Mesodermal cell (in vitro differentiated cells): ENCODE results near the gene RUFY1.
"Not testable (repeated sequence)": the region's sequence is repeated elsewhere in the genome, so short reads cannot be mapped to it uniquely, and the experiment has no call there.

Experiments
- H3K27ac ChIP-seq: 2 replicates; pipeline ENCODE4 v1.7.0; 2013; ENCODE audit warnings: mild to moderate bottlenecking, low read depth, low read length, moderate library complexity; ENCODE audit not compliant: severe bottlenecking
- H3K36me3 ChIP-seq: 2 replicates; pipeline ENCODE4 v1.7.1; 2013; ENCODE audit warnings: mild to moderate bottlenecking, low read length, moderate library complexity; ENCODE audit not compliant: control insufficient read depth, insufficient read depth
- H3K4me1 ChIP-seq: one replicate; pipeline ENCODE4 v1.7.1; 2013; ENCODE audit warnings: mild to moderate bottlenecking, low read length; ENCODE audit not compliant: insufficient read depth, control insufficient read depth, poor library complexity, severe bottlenecking
- H3K4me3 ChIP-seq: 2 replicates; pipeline ENCODE4 v1.7.0; 2013; ENCODE audit warnings: low read length, control low read depth, mild to moderate bottlenecking; ENCODE audit not compliant: insufficient read depth, poor library complexity, severe bottlenecking; ENCODE audit errors: extremely low read depth
- H3K9me3 ChIP-seq: 2 replicates; pipeline ENCODE4 v1.7.1; 2013; ENCODE audit warnings: mild to moderate bottlenecking, low read length, moderate library complexity; ENCODE audit not compliant: control insufficient read depth
- WGBS, 2 experiments: methylation state at CpG; one replicate each; pipeline ENCODE4 v1.1.5; 2013; ENCODE audit warnings: missing lambda C conversion rate in 2 of 2; ENCODE audit not compliant: insufficient coverage in 2 of 2; 5-methylcytosine and 5-hydroxymethylcytosine counted together

RUFY1 gene

DNA sequence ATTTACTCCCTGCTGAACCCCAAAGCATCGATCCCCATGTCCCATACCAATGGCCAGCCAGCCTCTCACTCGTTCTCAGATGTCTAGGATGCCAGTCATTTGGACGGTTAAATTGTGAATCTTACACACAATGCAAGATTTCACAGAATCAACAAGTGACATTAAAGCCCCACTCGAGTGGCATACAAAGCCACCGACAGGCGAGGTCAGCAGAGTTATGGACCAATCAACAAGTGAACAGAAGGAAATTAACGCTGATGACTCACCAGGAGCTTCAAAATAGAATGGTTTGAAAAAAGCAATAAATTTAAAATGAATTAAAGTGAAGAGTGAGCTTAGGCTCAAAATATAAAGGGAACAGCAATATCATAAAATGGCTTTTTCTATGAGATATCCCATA is 8.2 kb upstream of the RUFY1 start:
- no peaks in the 10 kb centered on the region for H3K4me1 ChIP-seq
- H3K4me3 ChIP-seq, result no peak overlapping the region
- H3K27ac ChIP-seq, result no peak overlapping the region
- 94 to 95% methylated on average over 7 of the region's 7 CpGs for WGBS, 2 experiments
- no peaks in the 10 kb centered on the region for H3K36me3 ChIP-seq
- H3K9me3 ChIP-seq, result no peaks in the 10 kb centered on the region

DNA sequence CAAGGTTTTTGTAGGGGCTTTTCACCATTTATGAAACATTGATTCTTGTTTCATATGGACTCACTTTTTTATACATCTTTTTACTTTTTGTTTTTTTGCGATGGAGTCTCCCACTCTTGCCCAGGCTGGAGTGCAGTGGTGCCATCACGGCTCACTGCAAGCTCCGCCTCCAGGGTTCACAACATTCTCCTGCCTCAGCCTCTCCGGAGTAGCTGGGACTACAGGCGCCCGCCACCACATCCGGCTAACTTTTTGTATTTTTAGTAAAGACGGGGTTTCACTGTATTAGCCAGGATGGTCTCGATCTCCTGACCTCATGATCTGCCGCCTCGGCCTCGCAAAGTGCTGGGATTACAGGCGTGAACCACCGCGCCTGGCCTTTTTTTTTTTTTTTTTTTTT is 7.1 kb upstream of the RUFY1 start:
- 88 to 94% methylated on average over 9 to 10 of the region's 15 CpGs for WGBS, 2 experiments
- not testable (repeated sequence) for H3K4me1 ChIP-seq, H3K36me3 ChIP-seq, H3K4me3 ChIP-seq, H3K27ac ChIP-seq, H3K9me3 ChIP-seq

DNA sequence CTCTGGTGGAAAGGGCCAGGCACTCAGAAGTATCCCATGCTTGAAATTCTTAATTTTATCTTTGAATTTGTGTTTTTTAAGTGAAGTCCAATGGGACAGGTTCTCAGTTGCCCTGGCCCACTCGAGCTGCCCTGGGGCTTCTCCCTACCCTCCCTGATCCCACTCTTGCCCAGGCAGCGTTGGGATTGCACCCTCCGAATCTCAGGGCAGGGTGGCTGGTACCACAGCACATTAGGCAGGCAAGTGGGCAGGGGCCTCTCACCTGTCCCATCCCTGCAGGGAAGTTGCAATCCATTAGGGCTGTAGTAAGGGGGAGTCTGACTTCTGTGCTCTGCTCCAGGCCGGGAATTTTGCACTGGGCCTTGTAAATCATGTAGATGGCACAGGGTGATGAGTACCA is 2.7 kb downstream of the RUFY1 start:
- Histone ChIP-seq H3K36me3 (peaks cover 17% of the 10 kb centered on the region), H3K4me3 (no peak overlapping the region), H3K27ac (no peak overlapping the region), H3K9me3 (no peaks in the 10 kb centered on the region), H3K4me1 (peaks cover 21% of the 10 kb centered on the region)
- 100% methylated on average over 2 of the region's 4 CpGs; no CpG with 5 or more reads in 1 of the 2 experiments for WGBS, 2 experiments

DNA sequence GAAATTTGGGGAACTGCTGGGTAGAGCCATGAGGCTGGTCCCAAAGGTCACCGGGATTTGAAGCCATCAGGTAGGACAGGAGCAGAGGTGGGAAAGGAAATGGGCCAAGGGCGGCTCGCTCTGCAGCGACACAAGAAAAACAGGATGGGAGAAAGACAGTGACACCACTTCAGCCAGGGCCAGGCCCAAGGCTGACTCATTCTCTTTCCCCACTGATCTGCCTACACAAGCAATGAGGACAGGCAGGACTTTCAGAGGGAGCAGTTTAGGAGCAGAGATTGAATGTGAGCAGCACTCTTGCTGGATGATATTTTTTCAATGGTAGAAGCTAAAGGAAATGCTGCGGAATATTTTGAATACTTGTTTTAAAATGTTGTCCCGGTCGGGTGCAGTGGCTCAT is 3.5 kb downstream of the RUFY1 start:
- no peak overlapping the region for H3K4me3 ChIP-seq
- 75 to 82% methylated on average over 3 to 7 of the region's 7 CpGs for WGBS, 2 experiments
- peaks cover 17% of the 10 kb centered on the region for H3K36me3 ChIP-seq
- H3K4me1 ChIP-seq, result peaks cover 26% of the 10 kb centered on the region
- no peaks in the 10 kb centered on the region for H3K9me3 ChIP-seq
- peak overlapping the region; percentile 6 for H3K27ac ChIP-seq

DNA sequence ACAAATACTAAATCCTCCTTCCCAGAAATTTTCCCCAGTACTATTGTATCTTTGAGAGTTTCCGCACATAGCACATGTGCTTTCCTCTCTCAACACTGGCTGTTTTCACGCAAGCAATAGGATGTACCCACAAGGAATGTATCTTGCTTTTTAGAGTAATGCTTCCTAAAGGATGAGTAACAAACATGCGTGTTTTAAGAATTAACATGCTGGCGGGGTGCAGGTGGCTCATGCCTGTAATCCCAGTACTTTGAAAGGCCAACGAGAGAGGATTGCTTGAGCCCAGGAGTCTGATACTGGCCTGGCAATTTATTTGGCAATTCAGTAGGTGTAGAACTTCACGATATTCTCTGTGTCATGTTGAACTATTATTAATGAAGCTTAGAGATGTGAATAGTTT is 4.6 kb downstream of the RUFY1 start:
- Histone ChIP-seq H3K36me3 (peaks cover 17% of the 10 kb centered on the region), H3K9me3 (no peaks in the 10 kb centered on the region), H3K4me3 (no peak overlapping the region), H3K27ac (no peak overlapping the region), H3K4me1 (peaks cover 27% of the 10 kb centered on the region)
- 95 to 100% methylated on average over 3 to 5 of the region's 6 CpGs for WGBS, 2 experiments

DNA sequence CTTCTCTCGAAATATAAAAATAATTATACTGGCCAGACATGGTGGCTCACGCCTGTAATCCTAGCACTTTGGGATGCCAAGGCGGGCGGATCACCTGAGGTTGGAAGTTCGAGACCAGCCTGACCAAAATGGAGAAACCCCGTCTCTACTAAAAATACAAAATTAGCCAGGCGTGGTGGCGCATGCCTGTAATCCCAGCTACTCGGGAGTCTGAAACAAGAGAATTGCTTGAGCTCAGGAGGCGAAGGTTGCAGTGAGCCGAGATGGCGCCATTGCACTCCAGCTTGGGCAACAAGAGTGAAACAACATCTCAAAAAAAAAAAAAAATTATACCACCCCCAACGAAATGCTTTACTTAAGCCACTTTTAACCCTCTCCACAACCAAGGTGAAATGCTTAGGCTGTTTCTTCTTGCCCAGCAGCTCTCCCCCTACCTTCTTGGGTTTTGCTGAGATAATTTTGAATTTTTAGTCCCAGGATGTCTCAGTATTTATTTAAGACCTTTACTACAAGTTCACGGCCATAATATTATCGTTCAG is 8.0 kb downstream of the RUFY1 start:
- Histone ChIP-seq H3K27ac (peak overlapping the region; percentile 94), H3K36me3 (peaks cover 38% of the 10 kb centered on the region), H3K4me3 (peak overlapping the region; percentile 57), H3K4me1 (peaks cover 22% of the 10 kb centered on the region)
- H3K9me3 ChIP-seq, result not testable (repeated sequence)
- 82 to 86% methylated on average over 10 to 11 of the region's 15 CpGs for WGBS, 2 experiments

DNA sequence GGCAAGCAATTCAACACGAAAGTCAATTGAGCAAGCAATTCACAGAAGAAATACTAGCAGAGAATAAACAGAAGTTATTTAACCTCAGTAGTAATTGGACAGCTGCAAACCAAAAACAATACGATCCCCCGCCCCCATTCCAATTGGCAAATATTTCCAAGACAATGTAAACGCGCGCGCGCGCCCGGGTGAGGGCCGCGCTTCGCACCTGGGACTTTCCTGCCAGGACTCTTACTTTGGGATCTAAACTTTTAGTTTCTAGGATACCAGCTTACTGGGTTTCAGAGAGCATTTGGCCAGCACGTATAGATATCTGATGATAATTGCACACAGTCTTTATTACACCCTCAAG is 8.6 kb downstream of the RUFY1 start:
- Histone ChIP-seq H3K9me3 (no peaks in the 10 kb centered on the region), H3K4me1 (peaks cover 17% of the 10 kb centered on the region), H3K36me3 (peaks cover 44% of the 10 kb centered on the region), H3K27ac (peak overlapping the region; percentile 94), H3K4me3 (peak overlapping the region; percentile 57)
- WGBS, 2 experiments, result 2 to 5% methylated on average over 12 of the region's 14 CpGs

DNA sequence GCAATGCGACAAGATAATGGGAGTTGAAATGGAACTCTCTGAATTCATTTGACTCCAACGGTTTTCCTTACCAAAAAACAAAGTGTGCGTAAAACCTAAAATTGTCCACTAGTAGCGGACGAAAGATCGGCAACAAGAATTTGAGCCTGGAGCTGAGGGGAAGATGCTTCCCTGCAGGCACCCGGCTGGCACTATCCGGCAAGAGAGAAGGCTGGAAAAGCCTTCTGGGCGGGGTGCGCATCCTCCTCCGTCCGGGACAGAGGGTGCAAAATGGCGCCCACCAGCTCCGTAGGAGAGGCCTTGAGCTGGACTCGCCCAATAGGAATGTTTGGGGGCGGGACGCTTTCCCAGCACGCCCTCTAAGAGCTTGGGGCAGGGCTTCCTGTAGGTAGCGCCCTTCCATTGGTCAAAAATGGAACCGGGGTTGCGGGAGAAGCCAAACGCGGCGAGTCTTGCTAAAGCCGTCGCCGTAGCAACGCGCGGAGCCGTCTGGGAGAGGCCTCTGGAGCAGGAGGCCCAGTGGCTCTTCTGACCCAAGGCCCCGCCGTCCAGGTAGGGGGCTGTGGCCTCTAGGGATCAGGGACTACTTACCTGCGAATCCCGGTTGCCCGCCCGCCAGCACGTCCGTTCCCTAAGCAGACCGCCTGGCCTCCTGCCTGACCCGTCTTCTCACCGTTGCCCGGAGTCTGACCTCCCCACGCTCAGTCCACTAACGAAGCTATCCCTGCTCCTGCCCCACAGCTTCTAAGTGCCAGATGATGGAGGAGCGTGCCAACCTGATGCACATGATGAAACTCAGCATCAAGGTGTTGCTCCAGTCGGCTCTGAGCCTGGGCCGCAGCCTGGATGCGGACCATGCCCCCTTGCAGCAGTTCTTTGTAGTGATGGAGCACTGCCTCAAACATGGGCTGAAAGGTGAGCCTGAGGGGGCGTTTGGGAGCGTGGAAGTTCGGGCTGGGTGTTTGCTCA is 9.2 kb downstream of the RUFY1 start:
- Histone ChIP-seq H3K36me3 (peaks cover 51% of the 10 kb centered on the region), H3K4me1 (peaks cover 10% of the 10 kb centered on the region), H3K27ac (peak overlapping the region; percentile 94), H3K4me3 (peak overlapping the region; percentile 57), H3K9me3 (no peaks in the 10 kb centered on the region)
- 11 to 14% methylated on average over 44 to 52 of the region's 52 CpGs for WGBS, 2 experiments

DNA sequence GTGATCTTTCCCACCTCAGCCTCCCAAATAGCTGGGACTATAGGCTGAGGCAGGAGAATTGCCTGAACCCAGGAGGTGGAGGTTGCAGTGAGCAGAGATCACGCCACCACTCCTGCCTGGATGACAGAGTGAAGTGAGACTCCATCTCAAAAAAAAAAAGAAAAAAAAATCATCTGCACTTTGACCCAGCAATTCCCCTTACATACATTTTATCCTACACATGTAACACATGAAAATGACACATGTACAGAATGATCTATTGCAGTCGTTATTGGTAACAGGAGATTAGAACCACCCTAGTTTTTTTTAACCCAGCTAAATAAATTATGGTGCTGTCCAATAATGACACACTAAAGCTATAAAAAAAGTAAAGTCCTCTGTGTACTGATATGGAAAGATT is 14.2 kb downstream of the RUFY1 start:
- H3K9me3 ChIP-seq, result no peaks in the 10 kb centered on the region
- peaks cover 85% of the 10 kb centered on the region for H3K36me3 ChIP-seq
- no CpG with 5 or more reads among the region's 2 CpGs for WGBS, 2 experiments

DNA sequence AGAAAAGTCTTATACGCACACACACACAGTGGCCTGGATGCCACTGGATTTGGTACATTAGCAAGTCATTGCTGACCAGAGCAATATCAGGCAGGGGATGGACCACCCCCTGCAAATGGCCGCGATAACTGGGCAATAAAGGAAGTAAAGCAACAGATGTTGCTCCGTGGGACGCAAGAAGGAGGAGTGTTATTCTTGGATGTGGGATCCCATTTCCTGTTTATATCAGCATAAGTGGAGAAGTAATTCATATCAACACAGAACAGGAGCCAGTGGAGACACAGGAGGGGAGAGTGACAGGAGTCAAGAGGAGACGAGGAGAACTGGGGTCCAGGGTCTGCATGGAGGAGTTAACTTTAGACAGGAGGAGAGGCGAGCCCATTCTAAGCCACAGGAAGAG is 18.4 kb downstream of the RUFY1 start:
- no peak overlapping the region for H3K27ac ChIP-seq
- H3K4me1 ChIP-seq, result no peaks in the 10 kb centered on the region
- H3K4me3 ChIP-seq, result no peak overlapping the region
- peaks cover 89% of the 10 kb centered on the region for H3K36me3 ChIP-seq
- 97 to 98% methylated on average over 6 to 7 of the region's 7 CpGs for WGBS, 2 experiments
- no peaks in the 10 kb centered on the region for H3K9me3 ChIP-seq

More for the DNA sequence above, 14.2 kb downstream of the RUFY1 start:
- no peak overlapping the region for H3K4me3 ChIP-seq
- peaks cover 5% of the 10 kb centered on the region for H3K4me1 ChIP-seq
- H3K27ac ChIP-seq, result no peak overlapping the region

DNA sequence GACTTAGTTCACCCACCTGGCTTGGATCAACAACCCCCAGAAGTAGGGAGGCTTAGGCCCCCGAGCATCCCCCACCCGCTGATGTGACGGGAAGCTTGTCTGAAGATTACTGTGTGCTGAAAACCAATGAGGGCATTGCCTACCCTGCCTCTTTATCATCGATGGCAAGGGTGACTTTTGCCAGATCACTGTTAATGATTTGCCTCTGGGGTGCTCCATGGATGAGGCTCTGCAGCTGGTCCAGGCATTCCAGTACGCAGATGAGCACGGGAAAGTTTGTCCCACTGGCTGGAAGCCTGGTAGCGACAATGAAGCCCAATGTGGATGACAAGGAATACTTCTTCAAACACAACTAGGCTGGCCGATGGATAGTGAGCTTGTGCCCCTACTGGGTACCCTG is 22.0 kb downstream of the RUFY1 start:
- Histone ChIP-seq H3K36me3 (peaks cover 78% of the 10 kb centered on the region), H3K4me3 (no peak overlapping the region), H3K4me1 (no peaks in the 10 kb centered on the region), H3K9me3 (no peaks in the 10 kb centered on the region), H3K27ac (no peak overlapping the region)
- WGBS, 2 experiments, result 96 to 97% methylated on average over 4 to 7 of the region's 8 CpGs
